Panc1 (cell line): ENCODE measurements around the gene KAT2A. TPM values are rescaled to one million over a fixed set of nuclear protein-coding genes. Genes with fewer than 3 reads are reported as not detected.

Experiments
- ATAC-seq: fragments of 200-7000 bp; cut with Tn5 transposase; 2 replicates; pipeline ENCODE4 v1.9.1; 2020; ENCODE audit warnings: mild to moderate bottlenecking, moderate library complexity
- BruUV-seq: library from RNA; stranded (reverse); fragments of 400-500 nt; replicated peaks from 2 replicates; lab custom pipeline; 2021; lab: Mats Ljungman, UMichigan
- CTCF ChIA-PET: fragments of 300-600 bp; sonication (Branson Sonifier 250); formaldehyde crosslinking; loops from one replicate; lab custom pipeline; 2022; ENCODE audit warnings: antibody characterized with exemption; lab: Charles Lee
- POLR2A ChIA-PET: fragments of 300-600 bp; sonication (Branson Sonifier 250); formaldehyde crosslinking; loops from one replicate; lab custom pipeline; 2022; ENCODE audit warnings: antibody characterized with exemption; lab: Charles Lee
- DNase-seq: peaks from one replicate; pipeline ENCODE4 v3.0.0-alpha.2; 2010; ENCODE audit warnings: low read depth, low spot score
- H3K27ac ChIP-seq: 2 replicates; pipeline ENCODE4 v1.5.1; 2011; ENCODE audit warnings: mild to moderate bottlenecking, low read length, inconsistent platforms
- H3K27me3 ChIP-seq: fragments of 200-500 bp; sonication (Bioruptor generic); 2 replicates; pipeline ENCODE4 v1.6.0; 2014; ENCODE audit warnings: low read length, inconsistent platforms; ENCODE audit not compliant: control insufficient read depth, insufficient read depth
- H3K36me3 ChIP-seq: fragments of 200-500 bp; sonication (Bioruptor generic); 2 replicates; pipeline ENCODE4 v1.5.1; 2014; ENCODE audit warnings: inconsistent platforms, mild to moderate bottlenecking, low read length, moderate library complexity; ENCODE audit not compliant: control insufficient read depth, insufficient read depth
- H3K4me1 ChIP-seq: 2 replicates; pipeline ENCODE4 v1.5.1; 2011; ENCODE audit warnings: inconsistent platforms, mild to moderate bottlenecking, low read length, moderate library complexity; ENCODE audit not compliant: control insufficient read depth, insufficient read depth
- H3K4me3 ChIP-seq, 2 experiments: 2 replicates each; pipeline ENCODE4 v1.5.1; 2011 to 2012; ENCODE audit warnings: low read depth in 2 of 2, low read length in 2 of 2, mild to moderate bottlenecking in 2 of 2, inconsistent platforms in 1 of 2, moderate library complexity in 1 of 2
- H3K9me3 ChIP-seq: fragments of 200-500 bp; sonication (Bioruptor generic); 2 replicates; pipeline ENCODE4 v1.5.1; 2014; ENCODE audit warnings: low read depth, mild to moderate bottlenecking, inconsistent platforms, low read length, moderate library complexity; ENCODE audit not compliant: control insufficient read depth, insufficient read depth
- POLR2AphosphoS5 ChIP-seq: IDR thresholded peaks from 2 replicates; pipeline ENCODE4 v1.6.1; 2012; ENCODE audit warnings: mild to moderate bottlenecking, low read depth, low read length, moderate library complexity
- REST ChIP-seq, 2 experiments: IDR thresholded peaks; 2 replicates each; pipeline ENCODE4 v1.6.1; 2011 to 2012; ENCODE audit warnings: low read depth in 2 of 2, control low read depth in 1 of 2, low read length in 1 of 2, mild to moderate bottlenecking in 1 of 2, moderate library complexity in 1 of 2; ENCODE audit not compliant: insufficient read depth in 1 of 2
- SIN3A ChIP-seq: IDR thresholded peaks from 2 replicates; pipeline ENCODE4 v1.6.1; 2012; ENCODE audit warnings: low read depth, mild to moderate bottlenecking, low read length, moderate library complexity, borderline replicate concordance; ENCODE audit not compliant: insufficient read depth
- TCF7L2 ChIP-seq: IDR thresholded peaks from 2 replicates; pipeline ENCODE4 v1.6.1; 2011; ENCODE audit warnings: mild to moderate bottlenecking, low read depth, low read length, inconsistent platforms
- in situ Hi-C: cut with HindIII; loops from 2 replicates; pipeline ENCODE4 v1.10.0; 2016; ENCODE audit warnings: low sequenced_read_pairs, low pct_unique_long_range_greater_than_20kb
- intact Hi-C: fragments of 100-400 bp; cut with micrococcal nuclease; formaldehyde crosslinking; loops from one replicate; pipeline ENCODE4 v1.10.0; 2022; ENCODE audit not compliant: unreplicated experiment
- total RNA-seq: library from RNA; stranded (reverse); gene quantifications from one replicate; pipeline ENCODE4 v1.2.1, GENCODE V29; 2021; ENCODE audit not compliant: unreplicated experiment
- TF ChIP-seq, protein P1 (sequence below): fragments of 450-650 bp; IDR thresholded peaks from 2 replicates; pipeline ENCODE4 v1.5.1; 2017; ENCODE audit warnings: mild to moderate bottlenecking

KAT2A gene
- total RNA-seq, 1 experiment from 2014 or later = 67.0 TPM

DNA sequence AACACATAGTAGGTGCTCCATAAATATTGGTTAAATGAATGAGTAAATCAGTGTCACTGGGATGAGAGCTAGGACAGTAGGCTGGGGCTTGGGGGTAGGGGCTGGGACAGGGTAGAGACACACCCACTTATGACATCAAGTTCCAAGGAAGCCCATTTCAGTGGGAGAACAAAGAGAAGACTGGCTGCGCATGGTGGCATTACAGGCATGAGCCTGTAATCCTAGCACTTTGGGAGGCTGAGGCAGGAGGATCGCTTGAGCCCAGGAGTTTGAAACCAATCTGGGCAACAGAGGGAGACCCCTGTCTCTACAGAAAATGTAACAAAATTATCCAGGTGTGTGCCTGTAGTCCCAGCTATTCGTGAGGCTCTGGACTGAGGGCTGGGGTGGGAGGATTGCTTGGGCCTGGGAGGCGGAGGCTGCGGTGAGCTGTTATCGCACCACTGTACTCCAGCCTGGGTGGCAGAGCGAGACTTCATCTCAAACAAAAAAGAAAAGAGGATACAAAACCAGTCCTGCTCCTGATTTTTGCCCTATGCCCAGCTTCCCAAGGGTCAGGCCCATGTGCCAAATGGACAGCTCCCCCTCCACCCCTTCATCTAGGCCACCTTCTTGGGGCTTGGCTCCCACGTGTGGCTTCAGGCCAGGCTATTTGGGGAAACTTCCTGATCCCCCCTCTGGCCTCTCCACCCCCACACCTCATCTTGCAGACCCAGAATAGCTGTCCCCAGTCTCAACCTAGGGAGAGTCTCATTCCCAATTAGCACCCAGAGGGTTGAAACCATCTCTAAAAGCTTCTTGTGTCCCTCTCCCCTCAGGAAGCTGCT, 30.0 kb downstream of the KAT2A start:
- POLR2A ChIA-PET = no interaction called here
- Histone ChIP-seq H3K4me3 (no peak overlapping the region), H3K27me3 (no peaks in the 10 kb centered on the region), H3K9me3 (no peaks in the 10 kb centered on the region), H3K36me3 (no peaks in the 10 kb centered on the region), H3K4me1 (no peaks in the 10 kb centered on the region), H3K27ac (no peak overlapping the region)
- CTCF ChIA-PET = no interaction called here
- no peak for ATAC-seq
- no TSS peak for BruUV-seq
- no peak for DNase-seq
- intact Hi-C loops (no loop called here), in situ Hi-C loops (no loop called here)
- TF ChIP-seq SIN3A (no peak), POLR2AphosphoS5 (no peak), TCF7L2 (no peak)
- TF ChIP-seq, protein P1, sequence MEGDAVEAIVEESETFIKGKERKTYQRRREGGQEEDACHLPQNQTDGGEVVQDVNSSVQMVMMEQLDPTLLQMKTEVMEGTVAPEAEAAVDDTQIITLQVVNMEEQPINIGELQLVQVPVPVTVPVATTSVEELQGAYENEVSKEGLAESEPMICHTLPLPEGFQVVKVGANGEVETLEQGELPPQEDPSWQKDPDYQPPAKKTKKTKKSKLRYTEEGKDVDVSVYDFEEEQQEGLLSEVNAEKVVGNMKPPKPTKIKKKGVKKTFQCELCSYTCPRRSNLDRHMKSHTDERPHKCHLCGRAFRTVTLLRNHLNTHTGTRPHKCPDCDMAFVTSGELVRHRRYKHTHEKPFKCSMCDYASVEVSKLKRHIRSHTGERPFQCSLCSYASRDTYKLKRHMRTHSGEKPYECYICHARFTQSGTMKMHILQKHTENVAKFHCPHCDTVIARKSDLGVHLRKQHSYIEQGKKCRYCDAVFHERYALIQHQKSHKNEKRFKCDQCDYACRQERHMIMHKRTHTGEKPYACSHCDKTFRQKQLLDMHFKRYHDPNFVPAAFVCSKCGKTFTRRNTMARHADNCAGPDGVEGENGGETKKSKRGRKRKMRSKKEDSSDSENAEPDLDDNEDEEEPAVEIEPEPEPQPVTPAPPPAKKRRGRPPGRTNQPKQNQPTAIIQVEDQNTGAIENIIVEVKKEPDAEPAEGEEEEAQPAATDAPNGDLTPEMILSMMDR = no peak

DNA sequence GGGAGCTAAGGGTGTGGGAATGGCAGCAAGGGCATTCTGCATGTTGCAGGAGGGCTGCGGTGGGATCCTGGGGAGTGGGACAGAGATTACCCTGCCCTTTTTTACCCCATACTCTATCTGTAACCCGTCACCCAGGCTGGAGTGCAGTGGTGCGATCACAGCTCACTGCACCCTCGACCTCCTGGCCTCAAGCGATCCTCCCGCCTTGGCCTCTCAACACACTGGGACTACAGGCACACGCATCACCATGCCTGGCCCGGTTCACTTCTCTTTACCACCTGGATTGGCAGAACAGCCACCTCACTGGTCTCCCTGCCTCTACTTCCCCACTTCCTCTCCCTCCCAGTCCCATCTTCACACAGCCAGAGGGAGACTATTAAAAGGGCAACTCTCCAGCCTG, 32.4 kb downstream of the KAT2A start:
- DNase-seq = no peak
- Histone ChIP-seq H3K36me3 (no peaks in the 10 kb centered on the region), H3K27ac (no peak overlapping the region), H3K9me3 (no peaks in the 10 kb centered on the region), H3K4me1 (no peaks in the 10 kb centered on the region), H3K27me3 (no peaks in the 10 kb centered on the region), H3K4me3 (no peak overlapping the region)
- ChIA-PET POLR2A (interaction anchor here (0.6 kb wide), 1 partner anchor 32 kb away, joined by 3 read pairs; the partner anchor contains the start of gene KAT2A), CTCF (no interaction called here)
- intact Hi-C loops (no loop called here), in situ Hi-C loops (no loop called here)
- no TSS peak for BruUV-seq
- ATAC-seq = no peak
- no peak for TF ChIP-seq REST (IDR thresholded peaks at IDR 0.05; ENCODE audit: insufficient read depth in 1 of 2, low read depth in 2 of 2, low read length in 1 of 2)
- TF ChIP-seq POLR2AphosphoS5 = no peak
- TF ChIP-seq, protein P1 = no peak
